Endothelial cell of umbilical vein (primary cell): Measurements from ENCODE around the gene GNPAT.

Experiments used
- EZH2 ChIP-seq: IDR thresholded peaks from 2 replicates; pipeline ENCODE4 v1.6.1; 2012; ENCODE audit warnings: borderline replicate concordance, low read depth, mild to moderate bottlenecking, moderate library complexity, low read length, inconsistent platforms; ENCODE audit not compliant: severe bottlenecking
- POLR2A ChIP-seq: IDR thresholded peaks from 2 replicates; pipeline ENCODE4 v1.6.1; 2012; ENCODE audit warnings: low read depth, mild to moderate bottlenecking, control low read depth, low read length
- POLR2AphosphoS5 ChIP-seq: IDR thresholded peaks from 2 replicates; pipeline ENCODE4 v1.6.1; 2012; ENCODE audit warnings: low read depth, mild to moderate bottlenecking, control low read depth, low read length, moderate library complexity; ENCODE audit not compliant: insufficient read depth
- TF ChIP-seq, protein P1 (sequence below), 2 donors: IDR thresholded peaks; 1 replicate in 1 of 2; 2 replicates in 1 of 2; pipeline ENCODE4 v1.5.1; 2011; ENCODE audit warnings: low read length in 2 of 2, mild to moderate bottlenecking in 2 of 2, moderate library complexity in 2 of 2, control low read depth in 1 of 2, inconsistent platforms in 1 of 2, low read depth in 1 of 2; ENCODE audit not compliant: insufficient read depth in 1 of 2; ENCODE audit errors: extremely low read depth in 1 of 2
- TF ChIP-seq, protein P2 (sequence below): IDR thresholded peaks from 2 replicates; pipeline ENCODE4 v1.6.1; 2011; ENCODE audit not compliant: insufficient read depth, insufficient read length

DNA sequence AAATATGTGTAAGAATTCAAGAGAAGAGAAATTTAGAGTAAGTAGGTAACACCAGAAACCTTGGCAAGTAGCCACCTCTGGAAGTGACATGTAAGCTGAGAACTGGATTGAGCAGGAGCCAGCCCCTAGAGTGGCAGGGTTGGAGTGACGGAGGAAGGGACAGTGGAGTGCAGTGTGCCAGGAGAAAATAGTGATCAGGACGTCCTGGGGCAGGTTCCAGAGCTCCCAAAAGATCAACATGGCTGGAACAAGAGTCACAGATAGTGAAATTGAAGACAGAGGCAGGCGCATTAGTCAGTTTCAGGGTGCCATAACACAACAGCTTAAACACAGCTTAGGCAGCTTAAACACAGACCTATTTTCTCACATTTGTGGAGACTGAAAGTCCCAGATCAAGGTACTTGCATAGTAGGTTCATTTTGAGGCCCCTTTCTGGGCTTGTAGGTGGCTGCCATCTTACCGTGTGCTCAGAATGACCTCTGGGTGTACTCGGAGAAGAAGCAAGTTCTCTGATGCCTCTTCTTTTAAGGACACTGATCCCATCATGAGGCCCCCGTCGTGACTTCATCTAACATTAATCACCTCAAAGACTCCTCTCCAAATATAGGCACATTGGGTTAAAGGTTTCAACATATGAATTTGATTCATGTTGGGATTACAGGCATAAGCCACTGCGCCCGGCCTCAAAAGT lies 37.2 kb downstream of the GNPAT start:
- TF ChIP-seq, protein P1, sequence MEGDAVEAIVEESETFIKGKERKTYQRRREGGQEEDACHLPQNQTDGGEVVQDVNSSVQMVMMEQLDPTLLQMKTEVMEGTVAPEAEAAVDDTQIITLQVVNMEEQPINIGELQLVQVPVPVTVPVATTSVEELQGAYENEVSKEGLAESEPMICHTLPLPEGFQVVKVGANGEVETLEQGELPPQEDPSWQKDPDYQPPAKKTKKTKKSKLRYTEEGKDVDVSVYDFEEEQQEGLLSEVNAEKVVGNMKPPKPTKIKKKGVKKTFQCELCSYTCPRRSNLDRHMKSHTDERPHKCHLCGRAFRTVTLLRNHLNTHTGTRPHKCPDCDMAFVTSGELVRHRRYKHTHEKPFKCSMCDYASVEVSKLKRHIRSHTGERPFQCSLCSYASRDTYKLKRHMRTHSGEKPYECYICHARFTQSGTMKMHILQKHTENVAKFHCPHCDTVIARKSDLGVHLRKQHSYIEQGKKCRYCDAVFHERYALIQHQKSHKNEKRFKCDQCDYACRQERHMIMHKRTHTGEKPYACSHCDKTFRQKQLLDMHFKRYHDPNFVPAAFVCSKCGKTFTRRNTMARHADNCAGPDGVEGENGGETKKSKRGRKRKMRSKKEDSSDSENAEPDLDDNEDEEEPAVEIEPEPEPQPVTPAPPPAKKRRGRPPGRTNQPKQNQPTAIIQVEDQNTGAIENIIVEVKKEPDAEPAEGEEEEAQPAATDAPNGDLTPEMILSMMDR (IDR thresholded peaks at IDR 0.05; ENCODE audit: extremely low read depth in 1 of 2, insufficient read depth in 1 of 2, low read depth in 1 of 2, low read length in 2 of 2), result no peak
- TF ChIP-seq, protein P2, sequence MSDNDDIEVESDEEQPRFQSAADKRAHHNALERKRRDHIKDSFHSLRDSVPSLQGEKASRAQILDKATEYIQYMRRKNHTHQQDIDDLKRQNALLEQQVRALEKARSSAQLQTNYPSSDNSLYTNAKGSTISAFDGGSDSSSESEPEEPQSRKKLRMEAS, result no peak
- TF ChIP-seq EZH2, result no peak
- TF ChIP-seq POLR2A, result no peak
- no peak for TF ChIP-seq POLR2AphosphoS5
